Stimulated activated naive CD8-positive, alpha-beta T cell treated with anti-CD3 and anti-CD28 coated beads, Interleukin-15, amount 100 ng/mL, for 72 hours (primary cell): ENCODE results near the gene INPP5B.
"Not testable (repeated sequence)": the region's sequence is repeated elsewhere in the genome, so short reads cannot be mapped to it uniquely, and the experiment has no call there.

Experiments used
- ATAC-seq: fragments of 150-1000 bp; cut with Tn5 transposase; 2 replicates; pipeline ENCODE4 v1.10.0; 2021; ENCODE audit warnings: mild to moderate bottlenecking, moderate library complexity
- DNase-seq, 2 donors: peaks; one replicate each; pipeline ENCODE4 v3.0.0; 2021 to 2022
- H3K27ac Mint-ChIP-seq, 2 donors: one replicate each; pipeline ENCODE4 v1.8.0; 2022; ENCODE audit warnings: mild to moderate bottlenecking in 2 of 2, mixed read lengths in 2 of 2, moderate library complexity in 2 of 2
- H3K27me3 Mint-ChIP-seq: one replicate; pipeline ENCODE4 v1.8.0; 2022; ENCODE audit warnings: mixed read lengths
- H3K4me1 Mint-ChIP-seq: one replicate; pipeline ENCODE4 v1.8.0; 2022; ENCODE audit warnings: mild to moderate bottlenecking, mixed read lengths
- H3K4me3 Mint-ChIP-seq, 2 donors: one replicate each; pipeline ENCODE4 v1.8.0; 2022; ENCODE audit warnings: mild to moderate bottlenecking in 2 of 2, mixed read lengths in 2 of 2, moderate library complexity in 1 of 2
- H3K9me3 Mint-ChIP-seq, 2 donors: one replicate each; pipeline ENCODE4 v1.8.0; 2022; ENCODE audit warnings: mixed read lengths in 2 of 2

The INPP5B gene

DNA sequence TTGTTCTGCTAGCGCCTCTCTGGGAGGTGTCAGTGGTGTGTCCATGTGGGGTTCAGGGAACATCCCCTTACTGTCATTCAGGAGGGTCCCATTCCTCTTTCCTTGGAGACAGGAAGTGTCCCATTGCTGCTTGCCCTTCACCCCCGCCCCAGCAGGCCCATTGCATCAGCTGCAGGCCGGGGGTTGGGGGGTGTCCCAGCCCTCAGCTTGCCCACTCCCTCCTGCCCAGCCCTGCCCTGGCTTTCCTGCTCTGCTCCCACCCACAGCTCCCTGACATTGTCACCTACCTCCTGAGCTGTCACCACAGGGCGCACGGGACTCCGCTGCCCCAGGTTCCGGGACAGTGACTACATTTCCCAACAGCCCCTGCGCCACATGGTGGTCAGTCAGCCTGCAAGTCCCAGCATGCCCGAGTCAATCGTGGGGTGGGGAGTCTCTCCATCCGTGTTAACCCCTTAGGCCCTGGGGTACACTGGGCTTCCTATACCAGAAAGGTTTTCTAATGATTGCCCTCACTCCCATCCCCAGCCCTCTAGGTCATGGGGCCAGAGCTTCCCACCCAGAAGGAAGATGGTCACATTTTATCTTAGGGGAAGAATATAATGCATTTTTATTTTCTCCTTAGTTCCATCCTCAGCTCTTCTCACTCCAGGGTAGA lies at the start of gene INPP5B:
Gene INPP5B, minus strand, starts transcription at position 351 of the 658 bp plus-strand sequence. CDS start 745 bp downstream, outside the sequence.
- Mint-ChIP-seq H3K9me3 (no peaks in the 10 kb centered on the region), H3K4me3 (peak within 1 kb of the TSS; percentile 94 to 98), H3K27me3 (no peaks in the 10 kb centered on the region), H3K4me1 (peaks cover 33% of the 10 kb centered on the region), H3K27ac (peak within 1 kb of the TSS; percentile 100)
- ATAC-seq, result peak; percentile 96
- peak; percentile 77 to 88 for DNase-seq

DNA sequence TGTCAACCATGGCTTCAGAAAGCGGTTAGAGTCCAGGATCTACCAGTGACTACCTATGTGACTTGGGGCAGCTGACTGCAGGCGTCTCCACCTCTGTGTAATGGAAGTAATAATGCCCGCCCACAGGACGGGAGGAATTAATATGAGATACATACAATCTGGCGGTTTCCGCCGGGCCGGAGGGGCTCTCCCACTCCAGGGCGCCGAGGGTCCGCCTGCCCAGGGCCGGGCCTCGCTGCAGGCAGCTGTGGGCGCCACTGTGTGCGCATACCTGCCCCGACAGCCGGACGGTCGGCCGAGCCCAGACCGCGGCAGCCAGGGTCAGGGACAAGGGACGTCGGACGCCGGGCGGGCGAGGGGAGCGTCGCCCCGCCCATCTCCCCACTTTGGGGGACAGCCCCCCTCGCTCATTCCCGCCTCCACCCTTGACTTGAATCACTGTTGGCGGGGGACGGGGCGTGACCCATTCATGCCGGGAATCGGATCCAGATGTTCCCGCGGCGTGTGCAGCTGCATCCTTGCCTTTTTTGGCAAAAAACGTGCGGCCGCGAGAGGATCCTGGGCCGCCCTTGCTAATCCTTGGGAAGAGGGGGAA lies 49.0 kb upstream of the INPP5B start:
- Mint-ChIP-seq H3K4me1 (peaks cover 61% of the 10 kb centered on the region), H3K27ac (peak overlapping the region in 1 of 2 donors; percentile 94), H3K4me3 (peak overlapping the region in 1 of 2 donors; percentile 73), H3K27me3 (no peaks in the 10 kb centered on the region), H3K9me3 (no peaks in the 10 kb centered on the region)
- ATAC-seq, result peak; percentile 48
- no peak for DNase-seq

GRCh38 chr1:37994886-37995566 lies 48.2 kb upstream of the INPP5B start:
- peak overlapping the region; percentile 7 to 81 for H3K4me3 Mint-ChIP-seq
- H3K9me3 Mint-ChIP-seq, result no peaks in the 10 kb centered on the region
- H3K4me1 Mint-ChIP-seq, result peaks cover 57% of the 10 kb centered on the region
- DNase-seq, result no peak
- no peaks in the 10 kb centered on the region for H3K27me3 Mint-ChIP-seq
- ATAC-seq, result no peak
- H3K27ac Mint-ChIP-seq, result peak overlapping the region; percentile 37 to 94

GRCh38 chr1:37989361-37989930 lies 42.6 kb upstream of the INPP5B start:
- Mint-ChIP-seq H3K27me3 (no peaks in the 10 kb centered on the region), H3K4me3 (peak overlapping the region; percentile 93 to 98), H3K4me1 (peaks cover 27% of the 10 kb centered on the region), H3K9me3 (no peaks in the 10 kb centered on the region), H3K27ac (peak overlapping the region; percentile 93 to 97)
- ATAC-seq (peak; percentile 32), DNase-seq (peak in 1 of 2 donors; percentile 36)

DNA sequence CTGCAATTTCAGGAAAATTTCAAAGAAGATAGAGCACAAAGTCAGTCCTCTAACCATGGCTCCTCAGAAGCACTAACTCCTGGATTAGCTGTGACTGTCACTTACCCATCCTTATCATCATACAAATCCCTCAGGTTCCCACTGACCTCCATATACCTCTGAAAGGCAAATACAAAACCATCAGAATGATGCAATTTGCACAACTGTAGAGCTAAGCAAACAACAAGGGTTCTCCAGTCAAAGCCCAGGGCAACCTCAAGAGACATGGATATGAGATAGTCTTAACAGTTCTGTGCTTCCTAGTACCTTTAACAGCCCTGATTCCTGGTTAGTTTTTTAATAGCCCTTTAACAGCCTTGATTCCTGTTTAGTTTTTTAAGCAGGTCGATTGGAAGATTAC lies 40.8 kb upstream of the INPP5B start:
- H3K4me3 Mint-ChIP-seq, result peak overlapping the region in 1 of 2 donors; percentile 98
- DNase-seq (no peak), ATAC-seq (no peak)
- peak overlapping the region in 1 of 2 donors; percentile 48 for H3K27ac Mint-ChIP-seq
- peaks cover 27% of the 10 kb centered on the region for H3K4me1 Mint-ChIP-seq
- H3K9me3 Mint-ChIP-seq, result no peaks in the 10 kb centered on the region
- H3K27me3 Mint-ChIP-seq, result no peaks in the 10 kb centered on the region

DNA sequence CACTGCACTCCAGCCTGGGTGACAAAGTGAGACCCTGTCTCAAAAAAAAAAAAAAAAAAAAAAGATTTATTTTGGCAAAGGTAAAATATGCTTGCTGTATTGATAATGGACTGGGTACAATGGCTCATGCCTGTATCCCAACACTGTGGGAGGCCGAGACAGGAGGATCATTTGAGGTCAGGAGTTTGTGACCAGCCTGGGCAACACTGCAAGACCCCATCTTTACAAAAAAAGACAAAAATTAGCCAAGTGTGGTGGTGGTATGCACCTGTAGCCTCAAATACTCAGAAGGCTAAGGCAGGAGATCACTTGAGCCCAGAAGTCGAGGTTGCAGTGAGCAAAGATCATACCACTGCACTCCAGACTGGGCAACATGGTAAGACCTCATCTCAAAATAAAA lies 36.7 kb upstream of the INPP5B start:
- H3K27me3 Mint-ChIP-seq, result no peaks in the 10 kb centered on the region
- peaks cover 17% of the 10 kb centered on the region for H3K4me1 Mint-ChIP-seq
- ATAC-seq (no peak), DNase-seq (no peak)
- H3K27ac Mint-ChIP-seq, result no peak overlapping the region
- H3K4me3 Mint-ChIP-seq, result no peak overlapping the region
- no peaks in the 10 kb centered on the region for H3K9me3 Mint-ChIP-seq

DNA sequence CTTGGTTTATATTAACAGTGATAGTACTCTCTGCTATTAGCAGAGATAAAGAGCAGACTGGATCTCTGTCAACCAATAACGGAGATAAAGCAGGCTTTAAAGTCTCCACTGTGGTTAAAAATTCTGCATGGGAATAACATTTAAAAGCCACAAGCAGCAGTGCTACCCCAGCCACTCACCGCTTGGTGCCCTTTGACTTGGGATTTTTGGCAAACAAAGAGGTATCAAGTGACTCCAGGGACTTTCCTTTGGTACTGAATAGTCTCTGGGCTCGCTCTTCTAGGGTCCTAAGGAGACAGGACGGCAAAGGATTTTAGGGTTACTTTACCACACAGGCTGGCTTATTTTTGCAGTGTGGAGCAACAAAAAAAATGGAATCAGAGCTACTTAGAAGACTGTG lies 31.7 kb upstream of the INPP5B start:
- H3K9me3 Mint-ChIP-seq, result no peaks in the 10 kb centered on the region
- H3K27ac Mint-ChIP-seq, result no peak overlapping the region
- H3K4me1 Mint-ChIP-seq, result peaks cover 10% of the 10 kb centered on the region
- no peak for ATAC-seq
- H3K27me3 Mint-ChIP-seq, result no peaks in the 10 kb centered on the region
- no peak for DNase-seq
- H3K4me3 Mint-ChIP-seq, result no peak overlapping the region

DNA sequence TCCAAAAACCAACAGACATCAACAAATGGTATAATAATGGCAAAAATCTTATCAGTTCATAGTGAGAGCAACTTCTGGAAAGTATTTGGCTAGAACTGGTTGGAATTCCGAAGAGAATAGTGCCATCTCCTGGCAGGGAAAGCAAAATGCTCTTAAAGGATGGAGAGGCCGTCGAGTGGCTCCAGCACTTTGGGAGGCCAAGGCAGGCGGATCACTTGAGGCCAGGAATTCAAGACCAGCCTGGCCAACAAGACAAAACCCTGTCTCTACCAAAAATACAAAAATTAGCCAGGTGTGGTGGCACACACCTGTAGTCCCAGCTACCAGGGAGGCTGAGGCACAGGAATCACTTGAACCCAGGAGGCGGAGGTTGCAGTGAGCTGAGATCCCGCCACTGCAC lies 28.2 kb upstream of the INPP5B start:
- peak overlapping the region in 1 of 2 donors; percentile 71 for H3K27ac Mint-ChIP-seq
- not testable (repeated sequence) for H3K9me3 Mint-ChIP-seq, ATAC-seq, H3K4me3 Mint-ChIP-seq, DNase-seq, H3K27me3 Mint-ChIP-seq
- peaks cover 33% of the 10 kb centered on the region for H3K4me1 Mint-ChIP-seq

DNA sequence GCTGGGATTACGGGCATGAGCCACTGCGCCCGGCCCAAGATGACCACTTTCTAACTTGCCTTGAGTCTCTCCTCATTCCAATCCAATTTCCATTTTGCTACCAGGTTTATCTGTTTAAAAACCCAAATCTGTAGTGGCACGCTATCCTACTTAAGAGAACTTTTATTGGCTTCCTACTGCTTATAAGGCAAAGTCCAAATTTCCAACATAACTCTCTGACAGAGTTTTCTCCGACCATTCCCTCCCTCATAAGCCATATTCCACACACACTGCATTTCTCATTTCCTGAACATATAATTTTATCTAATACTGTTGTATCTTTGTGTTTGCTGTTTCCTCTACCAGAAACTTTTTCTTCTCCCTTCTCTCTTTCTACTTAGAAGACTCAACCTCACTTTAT lies 27.7 kb upstream of the INPP5B start:
- DNase-seq (no peak), ATAC-seq (no peak)
- Mint-ChIP-seq H3K27ac (no peak overlapping the region), H3K4me1 (peaks cover 34% of the 10 kb centered on the region), H3K9me3 (no peaks in the 10 kb centered on the region), H3K27me3 (no peaks in the 10 kb centered on the region), H3K4me3 (no peak overlapping the region)

GRCh38 chr1:37973684-37974083 lies 26.8 kb upstream of the INPP5B start:
- H3K4me3 Mint-ChIP-seq, H3K27me3 Mint-ChIP-seq, DNase-seq, ATAC-seq, H3K27ac Mint-ChIP-seq, H3K9me3 Mint-ChIP-seq: not testable (repeated sequence)
- peaks cover 34% of the 10 kb centered on the region for H3K4me1 Mint-ChIP-seq

GRCh38 chr1:37965301-37965700 lies 18.4 kb upstream of the INPP5B start:
- Mint-ChIP-seq H3K4me1 (peaks cover 4% of the 10 kb centered on the region), H3K4me3 (no peak overlapping the region), H3K9me3 (no peaks in the 10 kb centered on the region), H3K27ac (no peak overlapping the region), H3K27me3 (no peaks in the 10 kb centered on the region)
- DNase-seq (no peak), ATAC-seq (no peak)

DNA sequence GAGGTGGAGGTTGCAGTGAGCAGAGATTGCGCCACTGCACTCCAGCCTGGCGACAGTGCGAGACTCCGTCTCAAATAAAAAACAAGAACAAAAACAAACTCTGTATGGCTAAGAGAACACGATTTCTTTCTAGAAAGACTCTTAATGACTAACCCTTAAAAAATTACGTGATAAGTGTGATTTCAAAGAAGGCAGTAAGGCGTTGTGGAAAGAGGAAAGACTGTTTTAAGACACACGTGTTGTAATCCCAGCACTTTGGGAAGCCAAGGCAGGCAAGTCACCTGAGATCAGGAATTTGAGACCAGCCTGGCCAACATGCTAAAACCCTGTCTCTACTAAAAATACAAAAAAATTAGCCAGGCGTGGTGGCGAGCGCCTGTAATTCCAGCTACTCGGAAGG lies 17.3 kb upstream of the INPP5B start:
- not testable (repeated sequence) for ATAC-seq

DNA sequence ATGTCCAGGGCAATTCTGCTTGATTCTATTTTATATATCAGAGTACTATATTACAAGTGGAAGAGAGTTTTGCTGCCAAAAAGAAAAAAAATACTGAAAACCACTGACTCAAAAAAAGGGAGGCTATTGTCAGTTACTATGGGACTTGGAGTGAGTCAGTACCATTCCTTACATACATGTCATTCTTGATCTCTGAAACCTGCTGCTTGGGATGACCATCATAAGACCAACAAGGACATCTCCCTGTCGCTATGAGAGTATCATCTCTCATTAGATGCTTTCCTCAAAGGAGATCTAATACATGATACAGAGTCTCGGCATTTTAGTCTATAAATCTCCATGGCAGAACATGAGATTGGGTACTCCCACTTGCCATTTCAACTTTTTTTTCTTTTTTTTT lies 11.8 kb upstream of the INPP5B start:
- no peak for ATAC-seq
- Mint-ChIP-seq H3K27me3 (no peaks in the 10 kb centered on the region), H3K4me3 (no peak overlapping the region), H3K27ac (no peak overlapping the region), H3K9me3 (no peaks in the 10 kb centered on the region), H3K4me1 (no peaks in the 10 kb centered on the region)
- DNase-seq, result no peak

More for the DNA sequence above, 17.3 kb upstream of the INPP5B start:
- not testable (repeated sequence) for H3K27ac Mint-ChIP-seq, H3K4me1 Mint-ChIP-seq, H3K27me3 Mint-ChIP-seq, H3K9me3 Mint-ChIP-seq, H3K4me3 Mint-ChIP-seq, DNase-seq

DNA sequence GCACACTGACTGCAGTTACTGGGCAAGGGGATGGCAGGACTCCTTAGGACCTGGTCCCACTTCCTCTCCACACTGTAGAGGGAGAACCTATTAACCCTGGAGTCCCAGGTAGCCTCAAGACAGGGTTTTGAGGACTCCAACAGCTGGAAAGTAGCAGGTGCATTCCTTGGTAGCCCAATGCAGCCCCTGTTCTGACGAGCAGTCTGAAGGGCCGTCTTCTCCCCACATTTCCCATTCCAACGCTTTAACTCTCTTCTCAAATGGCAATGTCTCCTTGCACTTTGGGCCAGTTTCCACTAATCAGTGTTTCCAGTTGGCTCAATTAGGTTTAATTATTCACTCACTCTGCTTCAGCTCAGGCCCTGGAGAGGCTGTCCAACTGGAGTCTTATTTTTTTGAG lies 8.8 kb upstream of the INPP5B start:
- Mint-ChIP-seq H3K4me3 (no peak overlapping the region), H3K4me1 (peaks cover 12% of the 10 kb centered on the region), H3K27me3 (no peaks in the 10 kb centered on the region), H3K27ac (peak overlapping the region in 1 of 2 donors; percentile 42), H3K9me3 (no peaks in the 10 kb centered on the region)
- no peak for DNase-seq
- no peak for ATAC-seq

DNA sequence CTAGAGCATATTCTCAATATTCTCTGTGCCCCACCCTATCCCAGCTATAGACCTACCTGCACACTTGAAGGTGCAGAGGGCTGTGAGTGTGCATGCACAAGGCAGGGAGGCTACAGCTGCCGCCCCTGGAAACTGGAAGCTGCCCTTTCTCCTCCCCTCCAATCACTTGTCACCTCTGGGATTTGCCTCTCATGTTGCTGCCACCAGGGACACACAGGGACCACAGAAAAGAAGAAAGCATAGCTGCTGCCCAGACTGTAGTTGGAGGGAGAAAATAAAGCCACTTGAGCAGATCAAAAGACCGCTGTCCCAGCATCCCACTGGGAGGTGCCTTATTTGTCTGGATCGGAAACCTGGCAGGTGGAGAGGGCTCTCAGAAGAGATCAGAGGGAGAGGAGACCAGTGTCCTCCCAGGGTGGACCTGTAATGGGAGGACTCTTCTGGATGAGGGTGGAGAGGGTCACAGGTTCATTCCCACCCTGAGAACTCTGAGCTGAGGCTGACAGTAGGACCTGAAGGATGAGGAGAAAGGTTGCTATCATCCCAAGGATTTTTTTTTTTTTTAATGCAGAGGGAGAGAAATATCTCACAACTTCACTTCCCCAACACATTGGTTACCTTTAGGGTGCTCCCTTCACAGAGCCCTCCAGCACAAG lies 7.6 kb upstream of the INPP5B start:
- Mint-ChIP-seq H3K9me3 (no peaks in the 10 kb centered on the region), H3K27ac (no peak overlapping the region), H3K27me3 (no peaks in the 10 kb centered on the region), H3K4me3 (no peak overlapping the region), H3K4me1 (peaks cover 12% of the 10 kb centered on the region)
- peak; percentile 15 for ATAC-seq
- DNase-seq, result no peak
